ENCODE data around the gene TBC1D28. TPM values are rescaled to one million over a fixed set of nuclear protein-coding genes. Genes with fewer than 3 reads are reported as not detected.

The TBC1D28 gene
- total RNA-seq, 120 experiments from 2014 or later: 0.14 to 3.4 (median 0.73) TPM; not detected in 63

Other genes with a start within 250 kb of the TBC1D28 start
- 1 to 10 TPM in 1 of 120 experiments, under 1 TPM in 3, not detected in 116; 0.16 to 1.1 (median 0.30) TPM for gene LGALS9C, start 167.6 kb downstream of the TBC1D28 start, total RNA-seq
- gene FOXO3B, start 37.9 kb upstream of the TBC1D28 start, total RNA-seq: 10 to 100 TPM in 2 of 120 experiments, 1 to 10 TPM in 118; 2.6 to 10.7 (median 5.3) TPM
- 10 to 100 TPM in 1 of 120 experiments, 1 to 10 TPM in 1, under 1 TPM in 96, not detected in 22; 0.14 to 10.5 (median 0.34) TPM for gene FBXW10, start 99.7 kb upstream of the TBC1D28 start, total RNA-seq
- gene TVP23B, start 136.8 kb upstream of the TBC1D28 start, total RNA-seq: 10 to 100 TPM; 13.2 to 31.7 (median 21.5) TPM
- gene PRPSAP2, start 213.7 kb upstream of the TBC1D28 start, total RNA-seq: 10 to 100 TPM; 35.2 to 78.9 (median 51.8) TPM

All from dorsolateral prefrontal cortex (tissue), 118 donors.